HEK293 (cell line): ENCODE data around the gene NIPSNAP2.

Experiments
- CTCF ChIA-PET: fragments of 350-600 bp; formaldehyde crosslinking; extraction: SDS; loops from one replicate; lab custom pipeline; 2021; ENCODE audit warnings: antibody characterized with exemption; lab: Yijun Ruan, JAX
- POLR2A ChIA-PET: fragments of 300-600 bp; formaldehyde crosslinking; extraction: SDS; loops from one replicate; lab custom pipeline; 2020; ENCODE audit warnings: antibody characterized with exemption, inconsistent platforms; lab: Yijun Ruan, JAX
- H3K27ac ChIP-seq: fragments of 200-500 bp; sonication (Bioruptor generic); 2 replicates; pipeline ENCODE4 v1.5.1; 2014; ENCODE audit warnings: low read depth, low read length, control low read depth, inconsistent platforms; ENCODE audit errors: extremely low read depth
- H3K36me3 ChIP-seq, 2 experiments: fragments of 200-500 bp in 1 of 2; sonication (Bioruptor generic) in 1 of 2; 1 replicate in 1 of 2; 2 replicates in 1 of 2; pipeline ENCODE4 v1.5.1; 2014 to 2017; ENCODE audit warnings: inconsistent platforms in 2 of 2, low read length in 2 of 2; ENCODE audit not compliant: control insufficient read depth in 2 of 2, insufficient read depth in 1 of 2
- H3K4me1 ChIP-seq: fragments of 200-500 bp; sonication (Bioruptor generic); 2 replicates; pipeline ENCODE4 v1.5.1; 2014; ENCODE audit warnings: mild to moderate bottlenecking, low read length, inconsistent platforms; ENCODE audit not compliant: control insufficient read depth, insufficient read depth
- H3K4me3 ChIP-seq: 2 replicates; pipeline ENCODE4 v1.5.1; 2011; ENCODE audit warnings: low read depth, mild to moderate bottlenecking, control low read depth, low read length, moderate library complexity
- H3K9me3 ChIP-seq: fragments of 200-500 bp; sonication (Bioruptor generic); 2 replicates; pipeline ENCODE4 v1.5.1; 2014; ENCODE audit warnings: low read depth, low read length, inconsistent platforms; ENCODE audit not compliant: control insufficient read depth, insufficient read depth
- GLI4 ChIP-seq: fragments of 450-650 bp; formaldehyde crosslinking; IDR thresholded peaks from 2 replicates; pipeline ENCODE4 v1.5.1; 2016; ENCODE audit warnings: missing biosample characterization, missing genetic modification characterization
- GLIS1 ChIP-seq: fragments of 450-650 bp; formaldehyde crosslinking; IDR thresholded peaks from 2 replicates; pipeline ENCODE4 v1.5.1; 2016; ENCODE audit warnings: missing biosample characterization, missing genetic modification characterization
- HOXD13 ChIP-seq: sonication (generic); formaldehyde crosslinking; IDR thresholded peaks from 2 replicates; pipeline ENCODE4 v1.8.0; 2022; ENCODE audit warnings: missing genetic modification reagents, borderline replicate concordance
- KLF16 ChIP-seq: fragments of 450-650 bp; formaldehyde crosslinking; IDR thresholded peaks from 2 replicates; pipeline ENCODE4 v1.5.1; 2017; ENCODE audit warnings: missing biosample characterization, missing genetic modification characterization
- MYNN ChIP-seq: fragments of 450-650 bp; formaldehyde crosslinking; IDR thresholded peaks from 2 replicates; pipeline ENCODE4 v1.5.1; 2016; ENCODE audit warnings: missing biosample characterization, missing genetic modification characterization, borderline replicate concordance
- OSR2 ChIP-seq: fragments of 450-650 bp; formaldehyde crosslinking; IDR thresholded peaks from 2 replicates; pipeline ENCODE4 v1.5.1; 2016; ENCODE audit warnings: missing biosample characterization, missing genetic modification characterization
- SETDB1 ChIP-seq: IDR thresholded peaks from one replicate; pipeline ENCODE4 v1.6.1; 2017; ENCODE audit warnings: mild to moderate bottlenecking, low read length, moderate library complexity, mixed read lengths; ENCODE audit not compliant: insufficient read length
- ZEB2 ChIP-seq: fragments of 450-650 bp; formaldehyde crosslinking; IDR thresholded peaks from 2 replicates; pipeline ENCODE4 v1.5.1; 2016; ENCODE audit warnings: missing biosample characterization, missing genetic modification characterization
- ZNF138 ChIP-seq: fragments of 450-650 bp; formaldehyde crosslinking; IDR thresholded peaks from 2 replicates; pipeline ENCODE4 v1.5.1; 2016; ENCODE audit warnings: missing biosample characterization, missing genetic modification characterization, borderline replicate concordance
- ZNF175 ChIP-seq: fragments of 450-650 bp; formaldehyde crosslinking; IDR thresholded peaks from 2 replicates; pipeline ENCODE4 v1.5.1; 2016; ENCODE audit warnings: missing biosample characterization, missing genetic modification characterization
- ZNF274 ChIP-seq, 2 experiments: fragments of 200-500 bp in 1 of 2; fragments of 450-650 bp in 1 of 2; sonication (Bioruptor generic) in 1 of 2; formaldehyde crosslinking in 1 of 2; IDR thresholded peaks; 2 replicates each; pipeline versions ENCODE4 v1.5.1 to v1.6.1; 2014 to 2016; ENCODE audit warnings: borderline replicate concordance in 1 of 2, inconsistent platforms in 1 of 2, low read length in 1 of 2, missing biosample characterization in 1 of 2, missing genetic modification characterization in 1 of 2
- ZNF433 ChIP-seq: fragments of 450-650 bp; formaldehyde crosslinking; IDR thresholded peaks from 2 replicates; pipeline ENCODE4 v1.5.1; 2016; ENCODE audit warnings: missing biosample characterization, missing genetic modification characterization, low read depth
- ZNF585B ChIP-seq: fragments of 450-650 bp; formaldehyde crosslinking; IDR thresholded peaks from 2 replicates; pipeline ENCODE4 v1.5.1; 2016; ENCODE audit warnings: missing biosample characterization, missing genetic modification characterization
- ZNF623 ChIP-seq: fragments of 450-650 bp; formaldehyde crosslinking; IDR thresholded peaks from 2 replicates; pipeline ENCODE4 v1.5.1; 2016; ENCODE audit warnings: missing biosample characterization, missing genetic modification characterization
- ZNF654 ChIP-seq: fragments of 450-650 bp; formaldehyde crosslinking; IDR thresholded peaks from 2 replicates; pipeline ENCODE4 v1.5.1; 2016; ENCODE audit warnings: low read depth, missing biosample characterization, missing genetic modification characterization
- ZNF670 ChIP-seq: fragments of 450-650 bp; formaldehyde crosslinking; IDR thresholded peaks from 2 replicates; pipeline ENCODE4 v1.5.1; 2016; ENCODE audit warnings: missing biosample characterization, missing genetic modification characterization, low read depth
- ZNF837 ChIP-seq: fragments of 450-650 bp; formaldehyde crosslinking; IDR thresholded peaks from 2 replicates; pipeline ENCODE4 v1.5.1; 2016; ENCODE audit warnings: missing biosample characterization, missing genetic modification characterization
- ZXDB ChIP-seq: fragments of 450-650 bp; formaldehyde crosslinking; IDR thresholded peaks from 2 replicates; pipeline ENCODE4 v1.5.1; 2016; ENCODE audit warnings: missing biosample characterization, missing genetic modification characterization
- TF ChIP-seq, protein P1 (sequence below): fragments of 450-650 bp; formaldehyde crosslinking; IDR thresholded peaks from 2 replicates; pipeline ENCODE4 v1.5.0; 2017; ENCODE audit warnings: missing biosample characterization, missing genetic modification characterization, borderline replicate concordance
- TF ChIP-seq, protein P2 (sequence below): fragments of 450-650 bp; formaldehyde crosslinking; IDR thresholded peaks from 2 replicates; pipeline ENCODE4 v1.5.1; 2016; ENCODE audit warnings: missing biosample characterization, missing genetic modification characterization, borderline replicate concordance
- TF ChIP-seq, protein P3 (sequence below): fragments of 450-650 bp; formaldehyde crosslinking; conservative IDR thresholded peaks from 2 replicates; pipeline ENCODE4 v1.5.1; 2016; ENCODE audit warnings: low read depth, missing biosample characterization, missing genetic modification characterization
- TF ChIP-seq, protein P4 (sequence below): fragments of 450-650 bp; formaldehyde crosslinking; IDR thresholded peaks from 2 replicates; pipeline ENCODE4 v1.5.1; 2016; ENCODE audit warnings: missing biosample characterization, missing genetic modification characterization

Gene NIPSNAP2

DNA sequence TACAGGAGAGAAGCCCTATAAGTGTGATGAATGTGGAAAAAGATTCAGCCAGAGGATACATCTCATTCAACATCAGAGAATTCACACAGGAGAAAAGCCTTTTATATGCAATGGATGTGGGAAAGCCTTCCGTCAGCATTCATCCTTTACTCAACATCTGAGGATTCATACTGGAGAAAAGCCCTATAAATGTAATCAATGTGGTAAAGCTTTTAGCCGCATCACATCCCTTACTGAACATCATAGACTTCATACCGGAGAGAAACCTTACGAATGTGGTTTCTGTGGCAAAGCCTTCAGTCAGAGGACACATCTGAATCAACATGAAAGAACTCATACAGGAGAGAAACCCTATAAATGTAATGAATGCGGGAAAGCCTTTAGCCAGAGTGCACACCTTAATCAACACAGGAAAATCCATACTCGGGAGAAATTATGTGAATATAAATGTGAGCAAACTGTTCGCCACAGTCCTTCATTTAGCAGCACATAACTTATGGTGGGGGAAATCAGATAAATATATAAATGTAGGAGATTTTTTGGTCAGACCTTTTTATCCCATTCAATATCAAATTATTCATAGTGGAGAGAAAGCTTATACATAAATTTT, 24.8 kb upstream of the NIPSNAP2 start:
- ChIA-PET CTCF (no interaction called here), POLR2A (no interaction called here)
- Histone ChIP-seq H3K4me3 (no peak overlapping the region), H3K9me3 (no peaks in the 10 kb centered on the region), H3K27ac (no peak overlapping the region), H3K4me1 (no peaks in the 10 kb centered on the region), H3K36me3 (no peaks in the 10 kb centered on the region)
- TF ChIP-seq SETDB1 (peak; percentile 85), ZNF175 (no peak), ZNF274 (IDR thresholded peaks at IDR 0.05; ENCODE audit: low read length) (no peak), ZNF274 (tag by site-specific recombination; IDR thresholded peaks at IDR 0.05; ENCODE audit: borderline replicate concordance) (peak; percentile 90)

DNA sequence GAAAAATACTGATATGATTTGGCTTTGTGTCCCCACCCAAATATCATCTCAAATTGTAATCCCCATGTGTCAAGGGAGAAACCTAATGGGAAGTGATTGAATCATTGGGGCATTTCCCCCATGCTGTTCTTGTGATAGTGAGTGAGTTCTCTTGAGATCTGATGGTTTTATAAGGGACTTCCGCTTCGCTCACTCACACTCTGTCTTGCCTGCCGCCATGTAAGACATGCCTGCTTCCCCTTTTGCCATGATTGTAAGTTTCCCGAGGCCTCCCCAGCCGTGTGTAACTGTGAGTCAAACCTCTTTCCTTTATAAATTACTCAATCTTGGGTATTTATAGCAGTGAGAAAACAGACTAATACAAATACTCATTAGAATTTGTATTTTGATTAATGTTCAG, 17.8 kb upstream of the NIPSNAP2 start:
- no peaks in the 10 kb centered on the region for H3K4me1 ChIP-seq
- H3K36me3 ChIP-seq, result no peaks in the 10 kb centered on the region
- ChIA-PET CTCF (no interaction called here), POLR2A (no interaction called here)
- no peaks in the 10 kb centered on the region for H3K9me3 ChIP-seq
- no peak overlapping the region for H3K27ac ChIP-seq
- no peak overlapping the region for H3K4me3 ChIP-seq
- TF ChIP-seq, protein P1, sequence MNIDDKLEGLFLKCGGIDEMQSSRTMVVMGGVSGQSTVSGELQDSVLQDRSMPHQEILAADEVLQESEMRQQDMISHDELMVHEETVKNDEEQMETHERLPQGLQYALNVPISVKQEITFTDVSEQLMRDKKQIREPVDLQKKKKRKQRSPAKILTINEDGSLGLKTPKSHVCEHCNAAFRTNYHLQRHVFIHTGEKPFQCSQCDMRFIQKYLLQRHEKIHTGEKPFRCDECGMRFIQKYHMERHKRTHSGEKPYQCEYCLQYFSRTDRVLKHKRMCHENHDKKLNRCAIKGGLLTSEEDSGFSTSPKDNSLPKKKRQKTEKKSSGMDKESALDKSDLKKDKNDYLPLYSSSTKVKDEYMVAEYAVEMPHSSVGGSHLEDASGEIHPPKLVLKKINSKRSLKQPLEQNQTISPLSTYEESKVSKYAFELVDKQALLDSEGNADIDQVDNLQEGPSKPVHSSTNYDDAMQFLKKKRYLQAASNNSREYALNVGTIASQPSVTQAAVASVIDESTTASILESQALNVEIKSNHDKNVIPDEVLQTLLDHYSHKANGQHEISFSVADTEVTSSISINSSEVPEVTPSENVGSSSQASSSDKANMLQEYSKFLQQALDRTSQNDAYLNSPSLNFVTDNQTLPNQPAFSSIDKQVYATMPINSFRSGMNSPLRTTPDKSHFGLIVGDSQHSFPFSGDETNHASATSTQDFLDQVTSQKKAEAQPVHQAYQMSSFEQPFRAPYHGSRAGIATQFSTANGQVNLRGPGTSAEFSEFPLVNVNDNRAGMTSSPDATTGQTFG (tag by site-specific recombination), result no peak
- TF ChIP-seq HOXD13 (CRISPR knock-in tag) (no peak), ZEB2 (tag by site-specific recombination) (no peak), KLF16 (tag by site-specific recombination) (no peak), GLI4 (tag by site-specific recombination) (no peak), OSR2 (tag by site-specific recombination) (no peak), ZNF654 (no peak), ZNF585B (tag by site-specific recombination) (no peak), ZXDB (tag by site-specific recombination) (no peak), ZNF433 (tag by site-specific recombination) (no peak), ZNF837 (tag by site-specific recombination) (no peak), ZNF670 (tag by site-specific recombination) (no peak), ZNF138 (tag by site-specific recombination) (no peak), MYNN (no peak), ZNF623 (tag by site-specific recombination) (no peak), GLIS1 (tag by site-specific recombination) (no peak)
- TF ChIP-seq, protein P2, sequence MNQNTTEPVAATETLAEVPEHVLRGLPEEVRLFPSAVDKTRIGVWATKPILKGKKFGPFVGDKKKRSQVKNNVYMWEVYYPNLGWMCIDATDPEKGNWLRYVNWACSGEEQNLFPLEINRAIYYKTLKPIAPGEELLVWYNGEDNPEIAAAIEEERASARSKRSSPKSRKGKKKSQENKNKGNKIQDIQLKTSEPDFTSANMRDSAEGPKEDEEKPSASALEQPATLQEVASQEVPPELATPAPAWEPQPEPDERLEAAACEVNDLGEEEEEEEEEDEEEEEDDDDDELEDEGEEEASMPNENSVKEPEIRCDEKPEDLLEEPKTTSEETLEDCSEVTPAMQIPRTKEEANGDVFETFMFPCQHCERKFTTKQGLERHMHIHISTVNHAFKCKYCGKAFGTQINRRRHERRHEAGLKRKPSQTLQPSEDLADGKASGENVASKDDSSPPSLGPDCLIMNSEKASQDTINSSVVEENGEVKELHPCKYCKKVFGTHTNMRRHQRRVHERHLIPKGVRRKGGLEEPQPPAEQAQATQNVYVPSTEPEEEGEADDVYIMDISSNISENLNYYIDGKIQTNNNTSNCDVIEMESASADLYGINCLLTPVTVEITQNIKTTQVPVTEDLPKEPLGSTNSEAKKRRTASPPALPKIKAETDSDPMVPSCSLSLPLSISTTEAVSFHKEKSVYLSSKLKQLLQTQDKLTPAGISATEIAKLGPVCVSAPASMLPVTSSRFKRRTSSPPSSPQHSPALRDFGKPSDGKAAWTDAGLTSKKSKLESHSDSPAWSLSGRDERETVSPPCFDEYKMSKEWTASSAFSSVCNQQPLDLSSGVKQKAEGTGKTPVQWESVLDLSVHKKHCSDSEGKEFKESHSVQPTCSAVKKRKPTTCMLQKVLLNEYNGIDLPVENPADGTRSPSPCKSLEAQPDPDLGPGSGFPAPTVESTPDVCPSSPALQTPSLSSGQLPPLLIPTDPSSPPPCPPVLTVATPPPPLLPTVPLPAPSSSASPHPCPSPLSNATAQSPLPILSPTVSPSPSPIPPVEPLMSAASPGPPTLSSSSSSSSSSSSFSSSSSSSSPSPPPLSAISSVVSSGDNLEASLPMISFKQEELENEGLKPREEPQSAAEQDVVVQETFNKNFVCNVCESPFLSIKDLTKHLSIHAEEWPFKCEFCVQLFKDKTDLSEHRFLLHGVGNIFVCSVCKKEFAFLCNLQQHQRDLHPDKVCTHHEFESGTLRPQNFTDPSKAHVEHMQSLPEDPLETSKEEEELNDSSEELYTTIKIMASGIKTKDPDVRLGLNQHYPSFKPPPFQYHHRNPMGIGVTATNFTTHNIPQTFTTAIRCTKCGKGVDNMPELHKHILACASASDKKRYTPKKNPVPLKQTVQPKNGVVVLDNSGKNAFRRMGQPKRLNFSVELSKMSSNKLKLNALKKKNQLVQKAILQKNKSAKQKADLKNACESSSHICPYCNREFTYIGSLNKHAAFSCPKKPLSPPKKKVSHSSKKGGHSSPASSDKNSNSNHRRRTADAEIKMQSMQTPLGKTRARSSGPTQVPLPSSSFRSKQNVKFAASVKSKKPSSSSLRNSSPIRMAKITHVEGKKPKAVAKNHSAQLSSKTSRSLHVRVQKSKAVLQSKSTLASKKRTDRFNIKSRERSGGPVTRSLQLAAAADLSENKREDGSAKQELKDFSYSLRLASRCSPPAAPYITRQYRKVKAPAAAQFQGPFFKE (tag by site-specific recombination), result no peak
- TF ChIP-seq, protein P3, sequence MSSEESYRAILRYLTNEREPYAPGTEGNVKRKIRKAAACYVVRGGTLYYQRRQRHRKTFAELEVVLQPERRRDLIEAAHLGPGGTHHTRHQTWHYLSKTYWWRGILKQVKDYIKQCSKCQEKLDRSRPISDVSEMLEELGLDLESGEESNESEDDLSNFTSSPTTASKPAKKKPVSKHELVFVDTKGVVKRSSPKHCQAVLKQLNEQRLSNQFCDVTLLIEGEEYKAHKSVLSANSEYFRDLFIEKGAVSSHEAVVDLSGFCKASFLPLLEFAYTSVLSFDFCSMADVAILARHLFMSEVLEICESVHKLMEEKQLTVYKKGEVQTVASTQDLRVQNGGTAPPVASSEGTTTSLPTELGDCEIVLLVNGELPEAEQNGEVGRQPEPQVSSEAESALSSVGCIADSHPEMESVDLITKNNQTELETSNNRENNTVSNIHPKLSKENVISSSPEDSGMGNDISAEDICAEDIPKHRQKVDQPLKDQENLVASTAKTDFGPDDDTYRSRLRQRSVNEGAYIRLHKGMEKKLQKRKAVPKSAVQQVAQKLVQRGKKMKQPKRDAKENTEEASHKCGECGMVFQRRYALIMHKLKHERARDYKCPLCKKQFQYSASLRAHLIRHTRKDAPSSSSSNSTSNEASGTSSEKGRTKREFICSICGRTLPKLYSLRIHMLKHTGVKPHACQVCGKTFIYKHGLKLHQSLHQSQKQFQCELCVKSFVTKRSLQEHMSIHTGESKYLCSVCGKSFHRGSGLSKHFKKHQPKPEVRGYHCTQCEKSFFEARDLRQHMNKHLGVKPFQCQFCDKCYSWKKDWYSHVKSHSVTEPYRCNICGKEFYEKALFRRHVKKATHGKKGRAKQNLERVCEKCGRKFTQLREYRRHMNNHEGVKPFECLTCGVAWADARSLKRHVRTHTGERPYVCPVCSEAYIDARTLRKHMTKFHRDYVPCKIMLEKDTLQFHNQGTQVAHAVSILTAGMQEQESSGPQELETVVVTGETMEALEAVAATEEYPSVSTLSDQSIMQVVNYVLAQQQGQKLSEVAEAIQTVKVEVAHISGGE (tag by site-specific recombination), result no peak
- TF ChIP-seq, protein P4, sequence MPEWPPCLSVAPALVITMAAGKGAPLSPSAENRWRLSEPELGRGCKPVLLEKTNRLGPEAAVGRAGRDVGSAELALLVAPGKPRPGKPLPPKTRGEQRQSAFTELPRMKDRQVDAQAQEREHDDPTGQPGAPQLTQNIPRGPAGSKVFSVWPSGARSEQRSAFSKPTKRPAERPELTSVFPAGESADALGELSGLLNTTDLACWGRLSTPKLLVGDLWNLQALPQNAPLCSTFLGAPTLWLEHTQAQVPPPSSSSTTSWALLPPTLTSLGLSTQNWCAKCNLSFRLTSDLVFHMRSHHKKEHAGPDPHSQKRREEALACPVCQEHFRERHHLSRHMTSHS, result no peak
